HepG2 (cell line): ENCODE results near the gene TSEN54. TPM values are rescaled to one million over a fixed set of nuclear protein-coding genes. Genes with fewer than 3 reads are reported as not detected.
A peak's percentile ranks its signal among the peaks of the same experiment; 100 is the strongest.

ENCODE experiments used
- ATAC-seq: fragments of 200-7000 bp; cut with Tn5 transposase; 3 replicates; pipeline ENCODE4 v1.9.1; 2020; ENCODE audit warnings: mild to moderate bottlenecking, moderate library complexity
- BruUV-seq: library from RNA; stranded (reverse); fragments of 400-500 nt; replicated peaks from 2 replicates; lab custom pipeline; 2021; lab: Mats Ljungman, UMichigan
- CTCF ChIA-PET: fragments of 300-600 bp; formaldehyde crosslinking; extraction: SDS; loops from one replicate; lab custom pipeline; 2021; ENCODE audit warnings: low total read pairs, inconsistent platforms, low intra/inter-chr PET ratio; lab: Yijun Ruan, JAX
- POLR2A ChIA-PET: fragments of 350-600 bp; sonication (Branson Sonifier 250); formaldehyde crosslinking; loops from one replicate; lab custom pipeline; 2020; ENCODE audit warnings: antibody characterized with exemption, inconsistent platforms; lab: Yijun Ruan, JAX
- DNase-seq: peaks from one replicate; pipeline ENCODE4 v3.0.0-alpha.2; 2015; ENCODE audit warnings: low spot score
- FAIRE-seq: peaks from 3 replicates; lab custom pipeline; 2011; peaks lifted over from hg19 to GRCh38; lab: Jason Lieb, UNC
- H2AFZ ChIP-seq: one replicate; pipeline ENCODE4 v1.6.1; 2011; ENCODE audit warnings: low read length, inconsistent platforms
- H3K27ac ChIP-seq: fragments of 300-600 bp; 3 replicates; pipeline ENCODE4 v1.8.0; 2011; ENCODE audit warnings: mixed run types, mild to moderate bottlenecking, mixed read lengths, low read length, inconsistent platforms; ENCODE audit not compliant: insufficient read depth; ENCODE audit errors: extremely low read length
- H3K27me3 ChIP-seq, 2 experiments: fragments of 200-600 bp in 1 of 2; 2 replicates in 1 of 2; 3 replicates in 1 of 2; pipeline versions ENCODE4 v1.6.0 to v1.8.0; 2011; ENCODE audit warnings: low read length in 2 of 2, mild to moderate bottlenecking in 2 of 2, moderate library complexity in 2 of 2, inconsistent platforms in 1 of 2; ENCODE audit not compliant: insufficient read depth in 2 of 2, control insufficient read depth in 1 of 2
- H3K36me3 ChIP-seq, 2 experiments: fragments of 200-600 bp in 1 of 2; replicated peaks in 1 of 2; 2 replicates in 1 of 2; 3 replicates in 1 of 2; pipeline versions ENCODE4 v1.5.1 to v1.8.0; 2011; ENCODE audit warnings: low read length in 2 of 2, inconsistent platforms in 1 of 2; ENCODE audit not compliant: insufficient read depth in 2 of 2, control insufficient read depth in 1 of 2
- H3K4me1 ChIP-seq: 2 replicates; pipeline ENCODE4 v1.5.1; 2012; ENCODE audit warnings: low read length, inconsistent platforms; ENCODE audit not compliant: insufficient read depth
- H3K4me2 ChIP-seq: 2 replicates; pipeline ENCODE4 v1.6.0; 2011; ENCODE audit warnings: low read depth, low read length, inconsistent platforms
- H3K4me3 ChIP-seq, 3 experiments: fragments of 200-600 bp in 1 of 3; sonication (generic), shearing (Covaris generic) in 1 of 3; replicated peaks in 1 of 3; 2 replicates each; pipeline ENCODE4 v1.5.1; 2011 to 2016; ENCODE audit warnings: low read length in 3 of 3, inconsistent platforms in 2 of 3, low read depth in 2 of 3, mild to moderate bottlenecking in 2 of 3, control low read depth in 1 of 3, mixed read lengths in 1 of 3; ENCODE audit not compliant: insufficient read depth in 1 of 3
- H3K79me2 ChIP-seq: one replicate; pipeline ENCODE4 v1.6.1; 2011; ENCODE audit warnings: low read length, inconsistent platforms; ENCODE audit not compliant: insufficient read depth
- H3K9ac ChIP-seq: 2 replicates; pipeline ENCODE4 v1.6.0; 2011; ENCODE audit warnings: mild to moderate bottlenecking, low read depth, low read length, inconsistent platforms; ENCODE audit not compliant: insufficient read depth
- H3K9me3 ChIP-seq: 2 replicates; pipeline ENCODE4 v1.5.1; 2012; ENCODE audit warnings: mild to moderate bottlenecking, low read length
- H4K20me1 ChIP-seq: 2 replicates; pipeline ENCODE4 v1.6.0; 2011; ENCODE audit warnings: inconsistent platforms, mild to moderate bottlenecking, low read length, moderate library complexity; ENCODE audit not compliant: insufficient read depth
- ARID2 ChIP-seq: sonication (generic); formaldehyde crosslinking; IDR thresholded peaks from 2 replicates; pipeline ENCODE4 v1.8.1; 2022; ENCODE audit warnings: mild to moderate bottlenecking, missing genetic modification reagents, borderline replicate concordance
- DNMT1 ChIP-seq: sonication (generic); formaldehyde crosslinking; IDR thresholded peaks from 2 replicates; pipeline ENCODE4 v1.5.1; 2020; ENCODE audit warnings: mild to moderate bottlenecking, missing genetic modification reagents
- GPN1 ChIP-seq: sonication (generic); formaldehyde crosslinking; IDR thresholded peaks from 2 replicates; pipeline ENCODE4 v1.5.1; 2020; ENCODE audit warnings: missing genetic modification reagents, borderline replicate concordance
- LCORL ChIP-seq, 2 experiments: fragments of 450-650 bp in 1 of 2; sonication (generic) in 1 of 2; formaldehyde crosslinking in 1 of 2; IDR thresholded peaks; 2 replicates each; pipeline versions ENCODE4 v1.5.0 to v1.6.1; 2017 to 2020; ENCODE audit warnings: antibody characterized with exemption in 1 of 2, missing genetic modification reagents in 1 of 2
- TGIF2 ChIP-seq: IDR thresholded peaks from 2 replicates; pipeline ENCODE4 v1.6.1; 2016; ENCODE audit warnings: control low read depth, missing compliant biosample characterization
- WIZ ChIP-seq: sonication (generic); formaldehyde crosslinking; IDR thresholded peaks from 2 replicates; pipeline ENCODE4 v1.5.1; 2020; ENCODE audit warnings: mild to moderate bottlenecking, missing genetic modification reagents
- ZBTB7A ChIP-seq: sonication (generic); formaldehyde crosslinking; IDR thresholded peaks from 2 replicates; pipeline ENCODE4 v1.8.0; 2022; ENCODE audit warnings: mild to moderate bottlenecking, missing genetic modification reagents
- ZFYVE20 ChIP-seq: sonication (generic); formaldehyde crosslinking; IDR thresholded peaks from 2 replicates; pipeline ENCODE4 v1.8.0; 2023; ENCODE audit warnings: low read depth, mild to moderate bottlenecking, moderate library complexity, missing genetic modification reagents, borderline replicate concordance
- ZKSCAN1 ChIP-seq: fragments of 150-350 bp; IDR thresholded peaks from 2 replicates; pipeline ENCODE4 v1.6.1; 2014; ENCODE audit warnings: low read length
- ZMAT3 ChIP-seq: sonication (generic); formaldehyde crosslinking; conservative IDR thresholded peaks from 2 replicates; pipeline ENCODE4 v1.7.0; 2021; ENCODE audit warnings: missing genetic modification reagents
- ZNF205 ChIP-seq: IDR thresholded peaks from 2 replicates; pipeline ENCODE4 v1.6.1; 2018; ENCODE audit warnings: missing biosample characterization, missing genetic modification reagents
- ZNF232 ChIP-seq: sonication (generic); formaldehyde crosslinking; IDR thresholded peaks from 2 replicates; pipeline ENCODE4 v1.4.0; 2020; ENCODE audit warnings: missing genetic modification reagents, borderline replicate concordance
- ZNF282 ChIP-seq: fragments of 450-650 bp; IDR thresholded peaks from 2 replicates; pipeline ENCODE4 v1.6.1; 2018; ENCODE audit not compliant: partially characterized antibody
- ZNF382 ChIP-seq: sonication (generic); formaldehyde crosslinking; IDR thresholded peaks from 2 replicates; pipeline ENCODE4 v1.5.0; 2020; ENCODE audit warnings: missing genetic modification reagents, mild to moderate bottlenecking, borderline replicate concordance
- ZNF549 ChIP-seq: sonication (generic); formaldehyde crosslinking; IDR thresholded peaks from 2 replicates; pipeline ENCODE4 v1.5.0; 2020; ENCODE audit warnings: missing genetic modification reagents
- ZNF598 ChIP-seq: sonication (generic); formaldehyde crosslinking; IDR thresholded peaks from 2 replicates; pipeline ENCODE4 v1.5.1; 2020; ENCODE audit warnings: mild to moderate bottlenecking, missing genetic modification reagents, borderline replicate concordance
- ZNF709 ChIP-seq: sonication (generic); formaldehyde crosslinking; IDR thresholded peaks from 2 replicates; pipeline ENCODE4 v1.5.0; 2020; ENCODE audit warnings: mild to moderate bottlenecking, missing genetic modification reagents
- ZNF713 ChIP-seq: sonication (generic); formaldehyde crosslinking; IDR thresholded peaks from 2 replicates; pipeline ENCODE4 v1.4.0; 2020; ENCODE audit warnings: mild to moderate bottlenecking, missing genetic modification reagents
- WGBS: methylation state at CpG from one replicate; pipeline ENCODE4 v1.1.6; 2017; ENCODE audit warnings: low lambda C conversion rate; 5-methylcytosine and 5-hydroxymethylcytosine counted together
- in situ Hi-C: cut with HindIII; loops from 2 replicates; pipeline ENCODE4 v1.10.0; 2017; ENCODE audit warnings: low pct_unique_long_range_greater_than_20kb; ENCODE audit not compliant: extremely low pct_ligation_motif_present
- intact Hi-C: fragments of 100-400 bp; cut with micrococcal nuclease; formaldehyde crosslinking; loops from one replicate; pipeline ENCODE4 v1.10.0; 2022; ENCODE audit not compliant: unreplicated experiment
- polyA plus RNA-seq, 8 experiments: library from polyadenylated mRNA; depleted of rRNA in 3 of 8; stranded (reverse) in 7 of 8; unstranded in 1 of 8; fragments of >200 nt; fragmentation: Illumina TruSeq in 4 of 8; extraction: Trizol in 4 of 8; gene quantifications; 2 replicates each; pipeline versions ENCODE4 v1.2.1 to v1.2.3, GENCODE V29; 2011 to 2016; ENCODE audit warnings: low read depth in 4 of 8, missing spikeins in 1 of 8, mixed read lengths in 1 of 8; ENCODE audit not compliant: insufficient read depth in 1 of 8
- total RNA-seq, 5 experiments: library from RNA; depleted of rRNA; stranded (reverse); fragments of >200 nt; fragmentation: Illumina TruSeq; extraction: Trizol; gene quantifications; 2 replicates each; pipeline ENCODE4 v1.2.3, GENCODE V29; 2016; ENCODE audit warnings: low read depth in 1 of 5
- TF ChIP-seq, protein P1 (sequence below): sonication (generic); formaldehyde crosslinking; conservative IDR thresholded peaks from 2 replicates; pipeline ENCODE4 v1.8.1; 2023; ENCODE audit warnings: missing genetic modification reagents
- TF ChIP-seq, protein P2 (sequence below): sonication (generic); formaldehyde crosslinking; IDR thresholded peaks from 2 replicates; pipeline ENCODE4 v1.5.1; 2020; ENCODE audit warnings: missing genetic modification reagents, mild to moderate bottlenecking, borderline replicate concordance

The TSEN54 gene
- total and polyA plus RNA-seq, 2 of the 13 experiments (the other 11 are each of a cell fraction or from before 2014, with no cell fraction given) = 62.9 to 63.3 TPM

DNA sequence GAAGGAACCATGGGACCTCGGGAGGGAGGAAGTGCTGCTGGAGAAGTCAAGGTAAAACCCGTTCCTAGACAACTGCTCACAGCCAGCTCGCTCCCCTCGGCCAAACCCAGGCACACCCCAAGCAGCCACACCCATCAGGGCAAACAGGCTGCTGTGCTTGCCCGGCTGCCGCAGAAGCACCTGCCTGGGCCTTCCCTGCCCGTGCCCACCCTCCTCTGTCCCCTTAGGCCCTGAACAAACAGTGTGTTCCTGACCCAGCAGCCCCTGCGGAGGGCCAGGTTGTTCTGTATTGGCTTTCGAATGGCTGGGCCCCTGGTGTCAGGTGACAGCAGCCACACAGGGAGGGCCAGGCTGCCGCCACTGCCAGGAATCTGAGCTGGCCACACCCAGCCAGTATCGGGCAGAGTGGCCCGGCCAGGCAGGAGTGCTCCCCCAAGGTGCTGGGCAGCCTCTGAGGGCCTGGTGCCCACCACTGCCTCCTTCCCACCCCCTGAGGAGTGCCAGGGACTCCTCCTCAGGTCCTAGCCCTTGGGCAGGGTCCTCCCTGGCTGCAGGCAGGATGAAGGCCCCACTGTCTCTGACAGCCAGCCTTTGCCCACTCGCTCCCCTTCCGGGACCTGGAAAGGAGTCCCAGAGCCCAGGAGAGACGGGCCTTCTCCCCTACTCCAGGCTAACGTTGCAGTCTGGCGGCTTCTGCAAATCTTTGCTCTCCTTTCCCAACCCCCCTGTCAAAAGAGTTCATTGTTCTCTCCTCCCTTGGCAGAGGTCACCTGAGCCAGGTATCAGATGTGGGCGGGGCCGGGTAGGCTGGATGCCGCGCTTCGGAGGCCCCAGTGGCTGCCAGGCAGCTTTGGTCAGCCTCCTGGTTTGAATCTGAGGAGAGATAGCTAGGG, 33.2 kb downstream of the TSEN54 start:
- H2AFZ ChIP-seq = no peak overlapping the region
- H3K79me2 ChIP-seq = no peaks in the 10 kb centered on the region
- ATAC-seq (peak; percentile 88), DNase-seq (peak; percentile 89), FAIRE-seq (peak; percentile 63)
- H3K4me1 ChIP-seq = peaks cover 59% of the 10 kb centered on the region
- WGBS = 21% methylated on average over 17 of the region's 22 CpGs
- H3K27ac ChIP-seq = peak overlapping the region; percentile 66
- in situ Hi-C loops (no loop called here), intact Hi-C loops (loop anchor here (1.0 kb wide), 1 partner anchor 8 kb away; no protein-coding TSS in a partner anchor)
- CTCF ChIA-PET = no interaction called here
- peak overlapping the region; percentile 43 to 72 (median 55); a peak in 5 of 6 replicates for H3K4me3 ChIP-seq
- POLR2A ChIA-PET = interaction anchor here (0.7 to 2.7 kb wide), 13 partner anchors 9 to 231 kb away, joined by 3 to 28 read pairs (median 5); partner anchors contain the start of genes LLGL2, TMEM94 and TSEN54
- no peaks in the 10 kb centered on the region for H4K20me1 ChIP-seq
- peaks cover 4 to 14% of the 10 kb centered on the region in 2 experiments; a peak in 3 of 5 replicates for H3K36me3 ChIP-seq
- BruUV-seq = TSS peak; percentile 42
- no peaks in the 10 kb centered on the region for H3K9me3 ChIP-seq
- H3K27me3 ChIP-seq = no peaks in the 10 kb centered on the region
- H3K9ac ChIP-seq = peak overlapping the region; percentile 75
- peak overlapping the region; percentile 96 for H3K4me2 ChIP-seq
- 0 out of 2 replicates have a peak, but pooled peaks have one; percentile 28 for TF ChIP-seq DNMT1
- TF ChIP-seq ZNF713 (CRISPR knock-in tag) = no peak
- no peak for TF ChIP-seq ZKSCAN1
- TF ChIP-seq ZBTB7A = peak; percentile 48; the same call in 1 of the 2 replicates
- TF ChIP-seq ZNF709 (CRISPR knock-in tag) = peak; percentile 92
- TF ChIP-seq, protein P1, sequence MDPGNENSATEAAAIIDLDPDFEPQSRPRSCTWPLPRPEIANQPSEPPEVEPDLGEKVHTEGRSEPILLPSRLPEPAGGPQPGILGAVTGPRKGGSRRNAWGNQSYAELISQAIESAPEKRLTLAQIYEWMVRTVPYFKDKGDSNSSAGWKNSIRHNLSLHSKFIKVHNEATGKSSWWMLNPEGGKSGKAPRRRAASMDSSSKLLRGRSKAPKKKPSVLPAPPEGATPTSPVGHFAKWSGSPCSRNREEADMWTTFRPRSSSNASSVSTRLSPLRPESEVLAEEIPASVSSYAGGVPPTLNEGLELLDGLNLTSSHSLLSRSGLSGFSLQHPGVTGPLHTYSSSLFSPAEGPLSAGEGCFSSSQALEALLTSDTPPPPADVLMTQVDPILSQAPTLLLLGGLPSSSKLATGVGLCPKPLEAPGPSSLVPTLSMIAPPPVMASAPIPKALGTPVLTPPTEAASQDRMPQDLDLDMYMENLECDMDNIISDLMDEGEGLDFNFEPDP (CRISPR knock-in tag) = no peak
- TF ChIP-seq GPN1 (CRISPR knock-in tag) = no peak; the same call in 1 of the 2 replicates
- TF ChIP-seq ZNF205 (CRISPR knock-in tag) = peak; percentile 67; the same call in 1 of the 2 replicates
- TF ChIP-seq WIZ = no peak
- TF ChIP-seq TGIF2 (CRISPR knock-in tag) = peak; percentile 84
- no peak for TF ChIP-seq ZNF382 (CRISPR knock-in tag)
- TF ChIP-seq ZNF598 = peak; percentile 54; the same call in 1 of the 2 replicates
- TF ChIP-seq, protein P2, sequence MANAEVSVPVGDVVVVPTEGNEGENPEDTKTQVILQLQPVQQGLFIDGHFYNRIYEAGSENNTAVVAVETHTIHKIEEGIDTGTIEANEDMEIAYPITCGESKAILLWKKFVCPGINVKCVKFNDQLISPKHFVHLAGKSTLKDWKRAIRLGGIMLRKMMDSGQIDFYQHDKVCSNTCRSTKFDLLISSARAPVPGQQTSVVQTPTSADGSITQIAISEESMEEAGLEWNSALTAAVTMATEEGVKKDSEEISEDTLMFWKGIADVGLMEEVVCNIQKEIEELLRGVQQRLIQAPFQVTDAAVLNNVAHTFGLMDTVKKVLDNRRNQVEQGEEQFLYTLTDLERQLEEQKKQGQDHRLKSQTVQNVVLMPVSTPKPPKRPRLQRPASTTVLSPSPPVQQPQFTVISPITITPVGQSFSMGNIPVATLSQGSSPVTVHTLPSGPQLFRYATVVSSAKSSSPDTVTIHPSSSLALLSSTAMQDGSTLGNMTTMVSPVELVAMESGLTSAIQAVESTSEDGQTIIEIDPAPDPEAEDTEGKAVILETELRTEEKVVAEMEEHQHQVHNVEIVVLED (CRISPR knock-in tag) = peak; percentile 54; the same call in 1 of the 2 replicates
- no peak for TF ChIP-seq LCORL (IDR thresholded peaks at IDR 0.05)
- peak; percentile 94 for TF ChIP-seq LCORL (CRISPR knock-in tag; IDR thresholded peaks at IDR 0.05)
- no peak for TF ChIP-seq ZNF549 (CRISPR knock-in tag)
- no peak for TF ChIP-seq ZFYVE20 (CRISPR knock-in tag)
- TF ChIP-seq ZMAT3 = no peak
- TF ChIP-seq ZNF282 = no peak
- TF ChIP-seq ARID2 (CRISPR knock-in tag) = no peak
- TF ChIP-seq ZNF232 (CRISPR knock-in tag) = no peak; the same call in 1 of the 2 replicates
